ENCODE measurements around the gene MPV17L2. TPM values are rescaled to one million over a fixed set of nuclear protein-coding genes. Genes with fewer than 3 reads are reported as not detected.

The MPV17L2 gene
- total and polyA plus RNA-seq, 2 of the 4 experiments (the other 2 are of a cell fraction) = 7.2 to 19.5 TPM

- BruUV-seq (replicated peaks) = no TSS peak
- Histone ChIP-seq H3K36me3 (ENCODE audit: control insufficient read depth, insufficient read depth, low read length) (no peaks in the 10 kb centered on the region), H2BK20ac (ENCODE audit: low read depth, low read length) (no peak overlapping the region), H3K18ac (ENCODE audit: low read depth, low read length) (no peak overlapping the region), H4K5ac (ENCODE audit: low read depth, low read length) (no peak overlapping the region), H3K9me1 (ENCODE audit: insufficient read depth, low read length) (no peaks in the 10 kb centered on the region), H4K91ac (ENCODE audit: insufficient read depth, low read depth, low read length) (no peak overlapping the region), H3K9ac (ENCODE audit: low read depth, low read length) (no peak overlapping the region), H3K27ac (ENCODE audit: insufficient read depth, low read length) (no peak overlapping the region), H4K8ac (ENCODE audit: low read depth in 2 of 2, low read length in 2 of 2) (no peak overlapping the region), H3K4me1 (ENCODE audit: control insufficient read depth, insufficient read depth, low read length) (no peaks in the 10 kb centered on the region), H2AK5ac (ENCODE audit: low read depth, low read length) (no peak overlapping the region), H2AK9ac (replicated peaks; ENCODE audit: low read depth, low read length, poor library complexity) (no peak overlapping the region), H2BK5ac (ENCODE audit: low read depth, low read length, poor library complexity, severe bottlenecking) (no peak overlapping the region), H3K4ac (ENCODE audit: low read depth, low read length) (no peak overlapping the region), H3K23ac (ENCODE audit: low read depth, low read length) (no peak overlapping the region), H3K4me2 (ENCODE audit: low read depth, low read length) (no peak overlapping the region), H3K4me3 (ENCODE audit: insufficient read depth, low read depth, low read length) (no peak overlapping the region), H3K14ac (replicated peaks; ENCODE audit: low read depth, low read length) (no peak overlapping the region), H4K20me1 (ENCODE audit: insufficient read depth, low read length) (peaks cover 5% of the 10 kb centered on the region; the same call in 1 of the 2 replicates), H3K27me3 (ENCODE audit: control insufficient read depth, insufficient read depth, low read length) (peaks cover 21% of the 10 kb centered on the region; the same call in 1 of the 2 replicates), H2BK120ac (ENCODE audit: low read depth, low read length) (no peak overlapping the region), H2BK15ac (ENCODE audit: low read depth, low read length) (no peak overlapping the region), H2AFZ (replicated peaks; ENCODE audit: low read length, poor library complexity) (no peak overlapping the region), H3K56ac (ENCODE audit: extremely low read depth, insufficient read depth, low read length) (no peak overlapping the region), H3K79me1 (ENCODE audit: low read depth in 1 of 2, low read length in 2 of 2) (no peaks in the 10 kb centered on the region), H3K9me3 (ENCODE audit: control insufficient read depth, insufficient read depth, low read length) (peaks cover 3% of the 10 kb centered on the region; the same call in 1 of the 2 replicates)
- TF ChIP-seq ELK1 (IDR thresholded peaks at IDR 0.05; ENCODE audit: borderline replicate concordance, low read depth, low read length) = no peak
- no peak for TF ChIP-seq SMC3 (IDR thresholded peaks at IDR 0.05; ENCODE audit: low read depth, low read length)
- TF ChIP-seq RAD21 (IDR thresholded peaks at IDR 0.05; ENCODE audit: low read length) = no peak
- no peak for TF ChIP-seq CEBPB (IDR thresholded peaks at IDR 0.05; ENCODE audit: low read depth, low read length)
- no peak for TF ChIP-seq MAZ (IDR thresholded peaks at IDR 0.05; ENCODE audit: borderline replicate concordance, low read depth, low read length)
- no peak for TF ChIP-seq MXI1 (IDR thresholded peaks at IDR 0.05; ENCODE audit: borderline replicate concordance, low read depth, low read length)
- no peak for TF ChIP-seq RCOR1 (IDR thresholded peaks at IDR 0.05; ENCODE audit: insufficient replicate concordance, low read length)
- TF ChIP-seq NFE2L2 (IDR thresholded peaks at IDR 0.05; ENCODE audit: low read depth, low read length) = no peak
- TF ChIP-seq FOS (IDR thresholded peaks at IDR 0.05; ENCODE audit: low read depth, low read length) = no peak
- TF ChIP-seq POLR2A (IDR thresholded peaks at IDR 0.05; ENCODE audit: low read depth, low read length) = no peak
- no peak for TF ChIP-seq CHD1 (IDR thresholded peaks at IDR 0.05; ENCODE audit: low read depth, low read length)
- TF ChIP-seq RFX5 (IDR thresholded peaks at IDR 0.05; ENCODE audit: low read depth, low read length) = no peak
- TF ChIP-seq MAFK (IDR thresholded peaks at IDR 0.05; ENCODE audit: low read depth, low read length) = no peak
- dilution Hi-C loops (cut with HindIII; ENCODE audit: low sequenced_read_pairs, unreplicated experiment) (no loop called here), in situ Hi-C loops (cut with MboI; ENCODE audit: low sequenced_read_pairs) (no loop called here), intact Hi-C loops (cut with micrococcal nuclease) (no loop called here)
- CTCF ChIA-PET = no interaction called here
- no CpG with 5 or more reads among the region's 4 CpGs for WGBS, 2 experiments (ENCODE audit: extremely low coverage in 2 of 2, insufficient read length in 1 of 2)
- ATAC-seq (ENCODE audit: low read depth) = no peak
- POLR2A ChIA-PET (ENCODE audit: unreplicated experiment) = no interaction called here
- no peak for DNase-seq
These were observed 38.8 kb downstream of the MPV17L2 start for GRCh38 chr19:18231775-18232174.

All from IMR-90 (cell line).